Brain microvascular endothelial cell (primary cell): ENCODE results near the gene FCRL1.

ENCODE experiments used
- DNase-seq: peaks from one replicate; pipeline ENCODE4 v3.0.0-alpha.2; 2020
- H3K27ac ChIP-seq: fragments of 250-450 bp; sonication (Bioruptor Pico); 2 replicates; pipeline ENCODE4 v1.5.1; 2020; ENCODE audit warnings: mild to moderate bottlenecking, moderate library complexity
- H3K27me3 ChIP-seq: fragments of 250-450 bp; sonication (Bioruptor Pico); replicated peaks from 2 replicates; pipeline ENCODE4 v1.5.1; 2020; ENCODE audit warnings: mild to moderate bottlenecking
- H3K36me3 ChIP-seq: fragments of 250-450 bp; sonication (Bioruptor Pico); replicated peaks from 2 replicates; pipeline ENCODE4 v1.5.1; 2020; ENCODE audit warnings: mild to moderate bottlenecking
- H3K4me3 ChIP-seq: 2 replicates; pipeline ENCODE4 v1.5.1; 2011; ENCODE audit warnings: low read depth, mild to moderate bottlenecking, control low read depth, low read length, moderate library complexity
- CTCF ChIP-seq: IDR thresholded peaks from 2 replicates; pipeline ENCODE4 v1.5.1; 2011; ENCODE audit warnings: low read depth, mild to moderate bottlenecking, moderate library complexity, low read length, control low read depth, inconsistent platforms; ENCODE audit errors: missing control alignments
- in situ Hi-C: cut with HindIII; loops from 2 replicates; pipeline ENCODE4 v1.10.0; 2017; ENCODE audit warnings: low sequenced_read_pairs, low pct_ligation_motif_present

FCRL1 gene

GRCh38 chr1:157833145-157833544 lies 13.2 kb upstream of the FCRL1 start:
- TF ChIP-seq CTCF = no peak
- no peak overlapping the region for H3K4me3 ChIP-seq
- H3K27ac ChIP-seq = no peak overlapping the region
- DNase-seq = no peak
- no peaks in the 10 kb centered on the region for H3K27me3 ChIP-seq
- in situ Hi-C loops = no loop called here
- no peaks in the 10 kb centered on the region for H3K36me3 ChIP-seq

GRCh38 chr1:157831968-157832626 lies 12.2 kb upstream of the FCRL1 start:
- no peaks in the 10 kb centered on the region for H3K36me3 ChIP-seq
- no peak overlapping the region for H3K27ac ChIP-seq
- in situ Hi-C loops = no loop called here
- no peak for DNase-seq
- H3K27me3 ChIP-seq = no peaks in the 10 kb centered on the region
- H3K4me3 ChIP-seq = no peak overlapping the region
- TF ChIP-seq CTCF = no peak

- no peak overlapping the region for H3K27ac ChIP-seq
- no peak for DNase-seq
- no peaks in the 10 kb centered on the region for H3K36me3 ChIP-seq
- in situ Hi-C loops = no loop called here
- no peak overlapping the region for H3K4me3 ChIP-seq
- TF ChIP-seq CTCF = no peak
- no peaks in the 10 kb centered on the region for H3K27me3 ChIP-seq
Measured at GRCh38 chr1:157830887-157831286, 11.0 kb upstream of the FCRL1 start.

GRCh38 chr1:157829711-157830110 lies 9.8 kb upstream of the FCRL1 start:
- H3K36me3 ChIP-seq = no peaks in the 10 kb centered on the region
- no peak overlapping the region for H3K4me3 ChIP-seq
- H3K27ac ChIP-seq = no peak overlapping the region
- DNase-seq = no peak
- in situ Hi-C loops = no loop called here
- no peak for TF ChIP-seq CTCF
- H3K27me3 ChIP-seq = no peaks in the 10 kb centered on the region

- no peaks in the 10 kb centered on the region for H3K36me3 ChIP-seq
- no peak for TF ChIP-seq CTCF
- in situ Hi-C loops = no loop called here
- H3K27ac ChIP-seq = no peak overlapping the region
- no peak for DNase-seq
- H3K4me3 ChIP-seq = no peak overlapping the region
- no peaks in the 10 kb centered on the region for H3K27me3 ChIP-seq
Measured at GRCh38 chr1:157829210-157829609, 9.3 kb upstream of the FCRL1 start.

- Histone ChIP-seq H3K27me3 (no peaks in the 10 kb centered on the region), H3K27ac (no peak overlapping the region), H3K36me3 (no peaks in the 10 kb centered on the region), H3K4me3 (no peak overlapping the region)
- no peak for TF ChIP-seq CTCF
- no peak for DNase-seq
- in situ Hi-C loops = no loop called here
Measured at GRCh38 chr1:157820299-157820698, 379 bp upstream of the FCRL1 start.
